OCI-LY1 (cell line): Measurements from ENCODE around the gene CEP78.

ENCODE experiments used
- H2AFZ ChIP-seq: fragments of 200-600 bp; sonication (generic), shearing (Covaris generic); 2 replicates; pipeline ENCODE4 v1.6.0; 2014; ENCODE audit warnings: antibody characterized with exemption, mild to moderate bottlenecking, low read length
- H3F3A ChIP-seq: fragments of 200-600 bp; sonication (generic), shearing (Covaris generic); 2 replicates; pipeline ENCODE4 v1.6.0; 2014; ENCODE audit warnings: mild to moderate bottlenecking, antibody characterized with exemption, low read length, moderate library complexity; ENCODE audit not compliant: insufficient read depth
- H3K27ac ChIP-seq: fragments of 200-600 bp; sonication (generic); 2 replicates; pipeline ENCODE4 v1.5.1; 2014; ENCODE audit warnings: low read length, mixed run types, mild to moderate bottlenecking, low read depth; ENCODE audit not compliant: poor library complexity, severe bottlenecking
- H3K27me3 ChIP-seq: fragments of 200-600 bp; sonication (generic); 2 replicates; pipeline ENCODE4 v1.6.0; 2014; ENCODE audit warnings: antibody characterized with exemption, mild to moderate bottlenecking, low read length, moderate library complexity; ENCODE audit not compliant: insufficient read depth
- H3K36me3 ChIP-seq: fragments of 200-600 bp; sonication (generic); 2 replicates; pipeline ENCODE4 v1.6.1; 2014; ENCODE audit warnings: mild to moderate bottlenecking, antibody characterized with exemption, low read length, moderate library complexity, mixed read lengths; ENCODE audit not compliant: insufficient read depth
- H3K4me1 ChIP-seq: fragments of 200-600 bp; sonication (generic); 2 replicates; pipeline ENCODE4 v1.5.1; 2014; ENCODE audit warnings: mild to moderate bottlenecking, low read length, moderate library complexity; ENCODE audit not compliant: insufficient read depth, severe bottlenecking
- H3K4me2 ChIP-seq: fragments of 200-600 bp; sonication (generic), shearing (Covaris generic); 2 replicates; pipeline ENCODE4 v1.6.1; 2014; ENCODE audit warnings: low read length
- H3K4me3 ChIP-seq: fragments of 200-600 bp; sonication (generic); 2 replicates; pipeline ENCODE4 v1.5.1; 2014; ENCODE audit warnings: low read length, low read depth, mild to moderate bottlenecking, mixed read lengths; ENCODE audit not compliant: poor library complexity, severe bottlenecking
- H3K79me2 ChIP-seq: fragments of 200-600 bp; shearing (Covaris generic); 2 replicates; pipeline ENCODE4 v1.6.1; 2016; ENCODE audit warnings: mixed run types, low read length, mixed read lengths; ENCODE audit not compliant: insufficient read depth
- H3K9ac ChIP-seq: fragments of 200-600 bp; sonication (generic), shearing (Covaris generic); 2 replicates; pipeline ENCODE4 v1.6.1; 2014; ENCODE audit warnings: mild to moderate bottlenecking, low read length, mixed read lengths
- H3K9me2 ChIP-seq: fragments of 200-600 bp; sonication (generic), shearing (Covaris generic); 2 replicates; pipeline ENCODE4 v1.6.1; 2014; ENCODE audit warnings: low read depth, mild to moderate bottlenecking, low read length, mixed read lengths
- H3K9me3 ChIP-seq: fragments of 200-600 bp; shearing (Covaris generic); 2 replicates; pipeline ENCODE4 v1.6.1; 2014; ENCODE audit warnings: low read length, mixed read lengths
- H4K20me1 ChIP-seq: fragments of 200-600 bp; sonication (generic), shearing (Covaris generic); 2 replicates; pipeline ENCODE4 v1.6.0; 2016; ENCODE audit warnings: mild to moderate bottlenecking, low read length; ENCODE audit not compliant: insufficient read depth
- EZH2 ChIP-seq: fragments of 200-600 bp; sonication (generic), shearing (Covaris generic); IDR thresholded peaks from 2 replicates; pipeline ENCODE4 v1.8.0; 2017; ENCODE audit warnings: borderline replicate concordance, mixed run types, mild to moderate bottlenecking, antibody characterized with exemption, low read length, moderate library complexity, mixed read lengths
- TF ChIP-seq, protein P1 (sequence below): fragments of 200-600 bp; sonication (generic), shearing (Covaris generic); IDR thresholded peaks from 2 replicates; pipeline ENCODE4 v1.5.1; 2017; ENCODE audit warnings: mild to moderate bottlenecking, antibody characterized with exemption, low read length, moderate library complexity, mixed read lengths

CEP78 gene

DNA sequence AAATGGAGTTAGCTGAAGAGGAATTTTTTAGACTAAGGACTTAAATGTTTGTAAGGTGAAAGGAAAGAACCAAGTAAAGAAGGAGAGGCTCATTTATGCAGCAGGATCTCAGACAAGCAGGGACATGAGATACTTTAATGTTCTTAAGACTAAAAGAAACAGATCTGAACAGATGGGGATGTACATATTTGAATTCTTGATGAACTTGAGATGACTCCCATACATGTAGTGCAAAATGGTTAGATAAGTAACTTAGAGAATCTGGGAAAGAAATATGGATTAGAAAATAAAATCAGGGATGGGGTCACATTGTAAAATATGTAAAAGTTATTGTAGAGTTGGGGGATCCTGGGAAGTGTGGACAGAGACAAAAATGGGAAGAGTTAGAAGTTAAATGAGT lies 33.9 kb downstream of the CEP78 start:
- Histone ChIP-seq H3K9me2 (no peaks in the 10 kb centered on the region), H2AFZ (no peak overlapping the region), H3K4me1 (no peaks in the 10 kb centered on the region), H3K27me3 (no peaks in the 10 kb centered on the region), H3K4me3 (no peak overlapping the region), H3K36me3 (peaks cover 62% of the 10 kb centered on the region), H3K9ac (no peak overlapping the region), H3F3A (no peaks in the 10 kb centered on the region), H4K20me1 (no peaks in the 10 kb centered on the region), H3K9me3 (no peaks in the 10 kb centered on the region), H3K79me2 (no peaks in the 10 kb centered on the region), H3K27ac (no peak overlapping the region), H3K4me2 (no peak overlapping the region)
- TF ChIP-seq, protein P1, sequence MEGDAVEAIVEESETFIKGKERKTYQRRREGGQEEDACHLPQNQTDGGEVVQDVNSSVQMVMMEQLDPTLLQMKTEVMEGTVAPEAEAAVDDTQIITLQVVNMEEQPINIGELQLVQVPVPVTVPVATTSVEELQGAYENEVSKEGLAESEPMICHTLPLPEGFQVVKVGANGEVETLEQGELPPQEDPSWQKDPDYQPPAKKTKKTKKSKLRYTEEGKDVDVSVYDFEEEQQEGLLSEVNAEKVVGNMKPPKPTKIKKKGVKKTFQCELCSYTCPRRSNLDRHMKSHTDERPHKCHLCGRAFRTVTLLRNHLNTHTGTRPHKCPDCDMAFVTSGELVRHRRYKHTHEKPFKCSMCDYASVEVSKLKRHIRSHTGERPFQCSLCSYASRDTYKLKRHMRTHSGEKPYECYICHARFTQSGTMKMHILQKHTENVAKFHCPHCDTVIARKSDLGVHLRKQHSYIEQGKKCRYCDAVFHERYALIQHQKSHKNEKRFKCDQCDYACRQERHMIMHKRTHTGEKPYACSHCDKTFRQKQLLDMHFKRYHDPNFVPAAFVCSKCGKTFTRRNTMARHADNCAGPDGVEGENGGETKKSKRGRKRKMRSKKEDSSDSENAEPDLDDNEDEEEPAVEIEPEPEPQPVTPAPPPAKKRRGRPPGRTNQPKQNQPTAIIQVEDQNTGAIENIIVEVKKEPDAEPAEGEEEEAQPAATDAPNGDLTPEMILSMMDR: no peak
- no peak for TF ChIP-seq EZH2

DNA sequence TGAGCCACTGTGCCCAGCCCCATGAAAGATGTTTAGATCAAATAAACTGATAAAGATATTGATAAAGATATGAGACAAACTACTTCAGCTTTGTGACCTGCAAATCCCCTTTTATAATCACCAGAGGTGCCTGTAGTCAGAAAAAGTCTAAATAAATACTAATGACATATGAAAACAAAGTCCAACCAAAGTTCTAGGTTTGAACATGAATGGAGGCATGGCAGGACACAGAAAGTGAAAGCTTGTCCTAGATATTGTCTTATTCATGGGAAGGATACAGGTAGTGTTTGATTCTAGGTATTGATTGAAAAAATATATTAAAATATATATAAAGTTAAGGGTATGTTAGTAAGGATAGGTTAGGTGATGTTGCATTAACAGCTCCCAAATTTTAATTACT lies 36.4 kb downstream of the CEP78 start:
- Histone ChIP-seq H3K9ac (no peak overlapping the region), H2AFZ (no peak overlapping the region), H3K79me2 (no peaks in the 10 kb centered on the region), H3K36me3 (peaks cover 38% of the 10 kb centered on the region), H3K9me2 (no peaks in the 10 kb centered on the region), H4K20me1 (no peaks in the 10 kb centered on the region), H3K27ac (no peak overlapping the region), H3K4me3 (no peak overlapping the region), H3F3A (no peaks in the 10 kb centered on the region), H3K4me1 (no peaks in the 10 kb centered on the region), H3K27me3 (no peaks in the 10 kb centered on the region), H3K9me3 (no peaks in the 10 kb centered on the region), H3K4me2 (no peak overlapping the region)
- TF ChIP-seq EZH2: no peak
- TF ChIP-seq, protein P1: no peak

DNA sequence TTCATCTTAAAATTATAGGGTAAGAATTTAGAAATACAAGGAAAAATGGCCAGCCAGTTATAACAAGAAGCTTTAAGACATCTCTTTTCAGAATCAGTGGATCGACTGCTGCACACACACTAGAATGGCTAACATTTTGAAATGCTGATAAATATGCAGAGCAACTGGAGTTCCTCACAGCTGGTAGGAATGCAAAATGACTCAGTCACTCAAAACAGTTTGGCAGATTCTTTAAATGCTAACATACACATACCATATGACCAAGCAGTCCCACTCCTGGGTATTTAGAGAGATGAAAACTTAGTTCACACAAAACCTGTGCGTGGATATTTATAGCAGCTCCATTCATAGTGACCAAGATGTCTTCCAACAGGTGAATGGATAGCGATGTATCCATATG lies 37.9 kb downstream of the CEP78 start:
- Histone ChIP-seq H3K4me2 (no peak overlapping the region), H3K27me3 (no peaks in the 10 kb centered on the region), H3K9me3 (no peaks in the 10 kb centered on the region), H4K20me1 (no peaks in the 10 kb centered on the region), H3F3A (no peaks in the 10 kb centered on the region), H3K27ac (no peak overlapping the region), H3K36me3 (peaks cover 27% of the 10 kb centered on the region), H3K9ac (no peak overlapping the region), H3K4me3 (no peak overlapping the region), H3K4me1 (no peaks in the 10 kb centered on the region), H3K79me2 (no peaks in the 10 kb centered on the region), H3K9me2 (no peaks in the 10 kb centered on the region), H2AFZ (no peak overlapping the region)
- TF ChIP-seq EZH2: no peak
- TF ChIP-seq, protein P1: no peak
